Daoy (cell line): ENCODE measurements around the gene ZNF180. TPM values are rescaled to one million over a fixed set of nuclear protein-coding genes. Genes with fewer than 3 reads are reported as not detected.
"Not testable (repeated sequence)": the region's sequence is repeated elsewhere in the genome, so short reads cannot be mapped to it uniquely, and the experiment has no call there.

Experiments used
- DNase-seq: peaks from one replicate; pipeline ENCODE4 v3.0.0-alpha.2; 2015; ENCODE audit warnings: low read depth
- total RNA-seq: library from RNA; depleted of rRNA; stranded (reverse); fragments of >200 nt; shearing (Covaris generic); gene quantifications from 2 replicates; pipeline ENCODE4 v1.2.3, GENCODE V29; 2014; rRNA removed

ZNF180 gene
- total RNA-seq = 7.3 and 8.3 TPM in 2 replicates

GRCh38 chr19:44499962-44500949 is at the start of gene ZNF180:
TSS of gene ZNF180 (minus strand) at chr19:44500522. CDS start at chr19:44497334, 3,188 bp downstream.
- DNase-seq = peak; percentile 98

GRCh38 chr19:44549507-44549906 is 49.2 kb upstream of the ZNF180 start:
- DNase-seq = no peak

- peak; percentile 72 for DNase-seq
These were observed 48.4 kb upstream of the ZNF180 start for GRCh38 chr19:44548736-44549135.

GRCh38 chr19:44544031-44544430 is 43.7 kb upstream of the ZNF180 start:
- no peak for DNase-seq

GRCh38 chr19:44542671-44543070 is 42.3 kb upstream of the ZNF180 start:
- DNase-seq = no peak

GRCh38 chr19:44540736-44541135 is 40.4 kb upstream of the ZNF180 start:
- no peak for DNase-seq

DNA sequence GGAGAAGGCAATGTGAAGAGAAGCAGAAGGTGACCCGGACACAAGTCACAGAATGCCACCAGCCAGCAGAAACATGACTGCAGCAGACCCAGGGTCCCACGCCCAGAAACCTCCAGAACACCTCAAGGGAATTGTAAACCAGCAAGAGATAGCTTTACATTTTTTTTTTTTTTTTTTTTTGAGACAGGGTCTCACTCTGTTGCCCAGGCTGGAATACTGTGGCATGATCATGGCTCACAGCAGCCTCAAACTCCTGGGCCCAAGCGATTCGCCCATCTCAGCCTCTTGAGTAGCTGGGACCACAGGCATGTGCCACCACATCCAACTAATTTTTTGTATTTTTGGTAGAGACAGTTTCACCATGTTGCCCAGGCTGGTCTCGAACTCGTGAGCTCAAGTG is 39.7 kb upstream of the ZNF180 start:
- no peak for DNase-seq

DNA sequence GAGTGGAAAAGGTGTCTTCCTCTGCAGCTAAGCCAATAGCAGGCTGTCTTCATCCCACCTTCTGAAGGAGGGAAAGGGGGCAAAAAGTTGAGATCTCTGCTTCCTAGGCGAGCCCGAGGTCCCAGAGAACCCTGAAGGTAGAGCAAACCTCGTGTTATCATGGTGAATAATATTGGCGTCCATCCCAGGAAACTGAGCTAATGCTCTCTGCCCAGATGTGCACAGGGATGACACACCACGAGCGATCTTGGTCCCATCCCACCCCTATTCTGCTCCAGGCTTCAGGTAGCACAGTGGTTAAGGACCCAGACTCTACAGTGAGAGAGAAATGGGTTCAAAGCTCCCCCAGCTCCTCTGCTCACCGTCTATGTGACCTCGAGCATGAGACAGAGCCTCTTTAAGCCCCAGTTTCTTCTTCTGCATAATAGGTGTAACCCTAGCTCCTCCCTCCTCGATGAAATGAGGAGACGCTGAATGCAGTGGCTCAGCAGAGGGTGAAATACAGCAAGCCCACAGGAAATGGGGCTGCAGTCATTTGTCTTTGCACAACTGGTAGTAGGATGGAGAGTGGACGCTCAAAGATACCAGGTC is 39.0 kb upstream of the ZNF180 start:
- peak; percentile 19 for DNase-seq

- not testable (repeated sequence) for DNase-seq
These were observed 35.0 kb upstream of the ZNF180 start for GRCh38 chr19:44535361-44535760.

GRCh38 chr19:44532819-44533218 is 32.5 kb upstream of the ZNF180 start:
- DNase-seq = no peak

- DNase-seq = peak; percentile 54
These were observed 30.5 kb upstream of the ZNF180 start for GRCh38 chr19:44530777-44531176.

DNA sequence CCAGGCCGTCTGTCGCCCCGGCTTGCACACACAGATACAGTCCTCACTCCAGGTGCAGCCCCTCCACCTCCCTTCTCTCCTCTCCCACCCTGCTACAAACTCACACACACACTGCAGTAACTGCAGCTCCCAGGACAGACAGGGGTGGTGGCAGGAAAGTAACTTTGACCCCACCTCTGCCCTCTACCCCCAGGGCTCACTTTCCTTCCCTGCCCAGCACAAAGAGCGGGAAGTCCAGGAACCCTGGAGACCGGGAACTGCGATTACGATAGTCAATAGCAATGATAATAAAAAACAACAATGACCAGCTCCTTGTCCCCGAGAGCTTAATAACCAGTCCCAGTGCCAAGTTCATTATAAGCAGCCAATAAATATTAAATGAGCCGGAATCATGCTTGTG is 29.2 kb upstream of the ZNF180 start, which contains the start of gene CEACAM20:
TSS of gene CEACAM20 (minus strand) at position 140 of the 400 bp plus-strand sequence. CDS start 166 bp downstream, outside the sequence.
- no peak for DNase-seq

DNA sequence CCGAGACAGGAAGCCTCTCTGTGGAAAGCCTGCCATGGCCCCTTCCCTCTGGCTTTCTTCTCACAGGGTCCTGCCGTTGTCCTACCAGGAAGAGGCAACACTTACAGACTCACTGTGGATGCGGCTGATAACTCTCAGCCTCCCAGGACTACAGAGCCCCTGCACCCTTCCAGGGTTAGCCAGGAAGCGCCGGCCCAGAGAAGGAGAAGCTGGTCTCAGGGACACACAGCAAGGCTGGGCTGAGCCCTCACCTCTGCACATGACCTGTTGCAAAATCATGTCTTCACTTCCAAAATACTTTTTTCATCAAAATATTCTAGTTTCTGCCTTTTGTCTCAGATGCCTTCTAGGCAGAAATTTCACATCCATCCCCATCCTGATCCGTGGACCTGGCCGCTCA is 27.2 kb upstream of the ZNF180 start:
- no peak for DNase-seq

DNA sequence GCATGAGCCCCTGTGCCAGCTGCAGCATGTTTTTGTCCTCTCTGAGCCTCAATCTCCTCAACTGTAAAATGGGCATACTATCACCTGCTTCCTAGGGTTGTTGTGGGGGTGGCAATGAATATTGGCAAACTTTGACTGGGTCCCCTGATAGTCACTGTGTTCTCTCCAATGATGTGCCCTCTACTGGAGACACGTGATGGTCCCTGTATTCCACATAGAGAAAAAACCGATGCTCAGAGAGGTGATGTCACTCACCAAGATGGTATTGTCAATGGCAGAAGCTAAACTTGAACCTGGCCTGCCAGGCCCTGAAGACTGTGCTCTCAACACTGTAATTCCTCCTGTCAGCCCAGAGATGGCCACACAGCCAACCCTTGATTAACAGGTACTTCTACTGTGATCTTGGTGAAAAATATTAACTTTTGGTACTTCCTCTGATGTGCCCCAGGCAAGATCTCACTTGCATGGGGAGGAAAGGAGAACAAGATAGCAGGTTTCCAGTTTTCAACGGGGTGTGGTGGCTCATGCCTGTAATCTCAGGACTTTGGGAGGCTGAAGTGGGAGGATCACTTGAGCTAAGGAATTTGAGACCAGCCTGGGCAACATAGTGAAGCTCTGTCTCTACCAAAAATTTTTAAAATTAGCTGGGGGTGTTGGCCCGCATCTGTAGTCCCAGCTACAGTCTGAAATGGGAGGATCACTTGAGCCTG is 25.6 kb upstream of the ZNF180 start:
- no peak for DNase-seq

- DNase-seq = no peak
These were observed 21.0 kb upstream of the ZNF180 start for GRCh38 chr19:44521370-44521769.

DNA sequence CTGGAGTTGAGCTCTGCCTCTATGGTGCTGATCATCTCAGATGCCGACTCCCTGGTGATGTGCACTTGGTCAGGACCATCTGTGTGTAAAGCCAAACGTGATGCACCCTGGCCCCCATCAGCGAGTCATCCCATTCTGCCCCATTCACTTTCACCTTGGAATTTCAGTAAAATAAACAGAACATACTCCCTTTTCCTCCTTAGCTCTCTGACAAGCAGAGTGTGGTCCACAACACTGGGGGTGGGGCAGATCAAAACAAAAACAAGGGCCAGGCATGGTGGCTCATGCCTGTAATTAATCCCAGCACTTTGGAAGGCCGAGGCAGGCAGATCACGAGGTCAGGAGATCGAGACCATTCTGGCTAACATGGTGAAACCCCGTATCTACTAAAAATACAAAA is 16.8 kb upstream of the ZNF180 start:
- DNase-seq = no peak

DNA sequence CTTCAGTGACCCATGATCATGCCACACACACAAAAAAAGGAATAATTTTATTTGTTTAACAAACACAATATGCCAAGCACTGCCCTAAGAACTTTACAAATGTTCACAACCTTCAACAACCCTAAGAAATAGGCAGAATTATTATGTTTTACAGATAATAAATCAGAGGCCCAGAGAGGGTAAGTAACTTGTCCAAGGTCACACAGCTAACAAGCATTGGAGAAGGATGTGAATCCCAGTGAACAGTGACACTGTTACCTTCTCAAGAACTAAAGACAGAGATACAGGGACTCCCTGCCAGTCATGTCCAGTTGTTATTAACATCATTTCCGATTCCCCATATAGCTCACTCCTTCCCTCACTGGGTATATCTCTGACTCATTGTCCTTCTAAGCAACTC is 15.6 kb upstream of the ZNF180 start:
- DNase-seq = no peak

DNA sequence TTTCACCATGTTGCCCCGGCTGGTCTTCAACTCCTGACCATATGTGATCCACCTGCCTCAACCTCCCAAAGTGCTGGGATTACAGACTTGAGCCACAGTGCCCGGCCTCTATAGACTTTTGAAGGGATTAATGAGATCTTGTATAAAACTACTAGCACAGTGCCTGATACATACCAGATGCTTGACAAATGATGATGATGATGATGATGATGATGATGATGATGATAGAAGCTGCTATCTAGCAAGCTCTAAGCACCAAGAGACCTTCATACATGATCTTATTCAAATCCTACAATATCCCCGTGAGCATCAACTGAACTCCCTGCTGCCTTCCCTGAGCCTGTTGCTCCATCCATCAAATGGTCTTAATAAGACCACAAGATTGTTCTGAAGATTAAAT is 14.7 kb upstream of the ZNF180 start:
- no peak for DNase-seq

DNA sequence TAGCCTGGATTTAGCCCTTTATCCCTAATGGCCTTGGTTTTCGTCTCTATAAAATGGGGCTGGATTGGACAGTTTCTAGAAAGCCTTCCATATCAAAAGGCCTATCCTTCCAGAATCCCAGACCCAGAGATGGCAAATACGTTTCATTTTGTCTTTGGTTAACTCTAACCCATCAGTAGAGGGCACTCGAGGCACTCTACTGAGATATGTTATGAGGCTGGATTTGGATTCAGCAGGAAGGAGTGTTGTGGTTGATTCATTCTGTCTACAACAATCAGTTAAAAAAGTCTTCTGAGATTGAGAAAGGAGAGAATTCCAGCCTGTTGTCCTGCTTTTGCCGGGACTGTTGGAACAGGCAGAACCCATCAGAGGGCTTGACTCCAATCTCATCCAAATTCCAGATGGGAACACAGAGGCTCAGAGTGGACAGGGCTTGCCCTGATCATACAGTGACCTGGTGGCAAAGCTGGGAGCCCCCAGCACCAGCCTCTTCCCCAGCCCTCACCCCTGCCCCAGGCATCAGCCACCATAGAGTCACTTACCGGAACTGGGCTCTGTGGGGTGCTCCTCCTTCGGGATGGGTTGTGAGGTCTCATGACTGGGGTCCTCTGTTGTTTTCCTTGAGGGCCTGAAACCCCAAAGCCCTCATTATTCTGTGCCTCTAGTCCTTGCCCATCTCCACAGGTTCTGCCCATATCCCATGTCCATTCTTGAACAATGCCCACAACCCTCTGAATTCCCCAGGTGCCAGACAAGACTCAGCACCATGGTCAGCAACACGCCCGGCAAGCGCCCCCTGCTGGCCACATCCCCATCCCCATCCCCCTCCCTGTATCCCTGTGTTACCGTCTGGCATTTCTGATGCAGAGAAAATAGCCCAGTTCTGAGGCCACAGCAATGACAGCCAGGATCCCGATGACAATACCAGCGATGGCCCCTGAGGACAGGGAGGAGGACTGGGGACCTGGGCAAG is 12.3 kb upstream of the ZNF180 start:
- DNase-seq = peak; percentile 27

DNA sequence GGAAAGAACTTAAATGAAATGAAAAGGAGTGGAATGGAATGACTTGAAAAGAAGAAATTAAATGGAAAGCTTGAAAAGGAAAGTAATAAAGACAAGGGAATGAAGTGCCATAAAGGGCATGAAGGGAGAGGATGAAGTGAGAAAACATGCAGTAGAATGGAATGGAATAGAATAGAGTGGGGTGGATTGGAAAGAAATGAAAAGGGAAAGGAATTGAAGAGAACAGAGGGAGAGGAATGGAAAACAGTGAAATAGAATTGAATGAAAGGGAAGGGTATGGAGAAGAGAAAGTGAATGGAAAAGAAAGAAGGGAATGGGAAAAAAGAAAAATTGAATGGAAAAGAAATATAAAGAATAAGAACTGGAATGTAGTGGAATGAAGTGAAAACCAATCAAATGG is 9.2 kb upstream of the ZNF180 start:
- no peak for DNase-seq

DNA sequence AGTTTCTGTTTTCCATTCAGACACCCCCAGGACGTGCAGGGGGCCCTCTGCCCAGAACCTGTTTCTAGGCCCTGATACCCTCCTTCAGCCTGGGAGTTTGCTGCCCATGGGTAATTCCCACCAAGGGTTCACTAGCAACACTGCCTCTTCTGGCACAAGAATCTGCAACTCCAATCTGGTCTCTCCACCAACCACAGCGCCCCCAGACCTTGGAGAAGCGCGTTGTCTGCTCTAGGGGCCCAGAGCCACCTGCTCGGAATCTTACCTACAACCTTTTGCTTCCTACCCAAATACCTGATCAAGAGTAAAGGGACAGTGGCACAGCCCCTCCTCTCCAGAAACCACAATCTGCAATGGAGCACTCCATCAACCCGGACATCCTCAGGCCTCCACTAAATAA is 763 bp downstream of the ZNF180 start:
- DNase-seq = no peak
